Inferior parietal cortex (tissue), 1 donor: ENCODE results near the gene CFAP46.

Experiments
- DNase-seq: peaks from one replicate; pipeline ENCODE4 v3.0.0-alpha.2; 2016; ENCODE audit errors: extremely low spot score

Gene CFAP46

GRCh38 chr10:132865851-132866600 lies 76.3 kb downstream of the CFAP46 start:
- no peak for DNase-seq

GRCh38 chr10:132865171-132865631 lies 77.2 kb downstream of the CFAP46 start:
- DNase-seq = no peak

GRCh38 chr10:132862485-132863420 lies 79.6 kb downstream of the CFAP46 start:
- no peak for DNase-seq

- DNase-seq = no peak
Measured at GRCh38 chr10:132861884-132862461, 80.4 kb downstream of the CFAP46 start.

- no peak for DNase-seq
Measured at GRCh38 chr10:132861116-132861691, 81.2 kb downstream of the CFAP46 start.

GRCh38 chr10:132860532-132860931 lies 81.8 kb downstream of the CFAP46 start:
- DNase-seq = no peak

DNA sequence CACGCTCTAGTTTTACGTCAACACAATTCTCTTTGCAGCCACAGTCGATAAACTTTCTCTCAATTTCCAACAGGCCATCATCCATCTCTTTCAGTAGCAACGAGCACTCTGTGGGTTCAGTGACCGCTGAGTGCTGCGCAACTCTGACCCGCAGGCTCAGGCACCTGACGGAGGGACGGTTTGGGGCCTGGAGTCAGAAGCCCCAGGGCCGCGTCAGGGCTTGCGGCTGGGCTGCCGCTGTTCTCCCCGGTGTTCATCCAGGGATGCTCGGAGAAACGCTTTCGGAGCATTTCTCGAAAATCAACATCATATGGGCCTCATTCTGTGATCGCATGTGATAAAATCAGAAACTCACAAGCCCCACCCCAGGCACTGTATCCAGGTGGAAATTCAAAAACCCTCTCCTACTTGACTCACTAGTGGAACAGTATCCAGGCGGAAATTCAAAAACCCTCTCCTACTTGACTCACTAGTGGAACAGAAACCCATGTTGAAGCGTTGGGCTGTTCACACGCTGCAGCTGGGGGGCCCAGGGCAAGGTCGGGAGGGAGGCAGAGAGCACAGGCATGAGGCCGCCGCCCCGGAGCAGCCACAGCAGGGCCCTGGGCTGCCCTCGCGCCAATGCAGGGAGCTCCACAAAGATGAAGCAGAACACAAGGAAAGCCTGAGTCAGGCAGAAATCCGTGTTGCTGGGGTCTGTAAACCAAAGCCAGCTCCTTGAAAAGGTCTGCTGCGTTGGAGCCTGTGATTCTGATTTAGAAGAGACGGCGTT lies 83.1 kb downstream of the CFAP46 start:
- no peak for DNase-seq

GRCh38 chr10:132858121-132859081 lies 84.0 kb downstream of the CFAP46 start:
- DNase-seq = no peak

DNA sequence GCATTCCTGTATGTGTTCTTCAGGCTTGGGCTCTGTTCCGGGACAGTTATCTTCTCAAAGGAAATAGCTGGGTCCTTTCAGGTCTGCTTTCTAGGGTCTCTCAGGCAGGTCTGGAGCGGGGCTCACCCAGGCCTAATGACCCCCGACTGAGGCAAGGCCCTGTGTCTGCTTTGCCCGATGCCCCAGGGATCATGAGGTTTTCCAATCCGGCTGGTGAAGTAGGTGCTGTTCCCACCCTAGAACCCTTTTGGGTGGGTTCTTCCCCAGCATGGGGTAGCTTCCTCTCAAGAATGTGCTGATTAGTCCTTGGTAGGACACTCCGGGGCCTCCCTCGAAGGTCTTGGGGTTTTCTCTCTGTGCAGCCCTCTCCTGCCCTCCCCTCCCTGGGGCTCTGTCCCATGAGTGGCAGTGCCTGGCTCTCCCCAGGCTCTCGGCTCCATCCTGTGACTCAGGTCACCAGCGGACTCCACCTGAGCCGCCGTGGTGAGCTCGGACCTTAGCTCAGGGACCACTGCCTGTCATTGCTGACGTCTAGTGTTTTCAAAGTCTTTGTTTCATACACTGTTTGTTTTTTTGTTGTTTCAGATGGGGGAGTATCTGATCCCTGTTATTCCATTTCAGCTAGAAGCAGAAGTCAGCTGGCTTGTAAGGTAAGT lies 85.4 kb downstream of the CFAP46 start:
- DNase-seq = no peak

- DNase-seq = no peak
Measured at GRCh38 chr10:132855889-132856288, 86.5 kb downstream of the CFAP46 start.

DNA sequence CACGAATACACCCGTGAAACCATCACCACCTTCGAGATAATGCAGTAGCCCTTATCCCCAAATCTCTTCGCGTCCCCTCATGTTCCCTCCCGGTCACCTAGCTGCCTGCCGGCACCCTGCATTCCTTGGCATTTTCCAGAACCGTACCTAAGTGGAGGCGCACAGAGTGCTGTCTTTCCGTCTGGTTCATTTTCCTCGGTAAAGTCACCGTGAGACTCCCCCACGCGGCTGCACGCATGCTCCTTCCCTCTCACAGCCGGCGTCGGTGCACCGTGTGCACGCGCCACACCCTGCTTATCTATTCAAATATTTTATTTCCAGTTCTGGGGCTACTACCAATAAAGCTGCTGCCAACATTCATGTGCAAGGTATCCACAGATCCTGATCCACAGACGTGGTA lies 90.9 kb downstream of the CFAP46 start:
- no peak for DNase-seq

- no peak for DNase-seq
Measured at GRCh38 chr10:132850896-132851295, 91.5 kb downstream of the CFAP46 start.

DNA sequence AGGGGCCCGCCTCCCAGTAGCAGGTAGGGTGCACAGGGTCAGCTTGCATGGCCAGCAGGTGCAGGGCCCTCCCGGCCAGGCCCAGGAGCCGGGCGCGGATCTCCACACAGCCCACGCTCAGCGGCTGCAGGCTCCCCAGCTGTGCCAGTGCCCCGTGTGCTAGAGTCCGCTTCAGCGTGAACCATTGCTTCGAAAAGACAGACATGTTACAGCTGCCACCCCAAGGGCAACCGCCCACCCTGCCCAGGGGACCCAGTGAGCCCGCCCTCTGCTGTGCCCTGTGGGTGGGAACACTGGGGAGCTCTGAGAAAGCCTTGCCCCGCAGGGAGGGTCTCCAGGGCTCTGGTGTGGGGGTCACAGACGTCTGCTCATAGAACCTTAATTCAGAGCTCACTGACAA lies 92.1 kb downstream of the CFAP46 start:
- DNase-seq = no peak

GRCh38 chr10:132849546-132850031 lies 92.8 kb downstream of the CFAP46 start:
- no peak for DNase-seq

DNA sequence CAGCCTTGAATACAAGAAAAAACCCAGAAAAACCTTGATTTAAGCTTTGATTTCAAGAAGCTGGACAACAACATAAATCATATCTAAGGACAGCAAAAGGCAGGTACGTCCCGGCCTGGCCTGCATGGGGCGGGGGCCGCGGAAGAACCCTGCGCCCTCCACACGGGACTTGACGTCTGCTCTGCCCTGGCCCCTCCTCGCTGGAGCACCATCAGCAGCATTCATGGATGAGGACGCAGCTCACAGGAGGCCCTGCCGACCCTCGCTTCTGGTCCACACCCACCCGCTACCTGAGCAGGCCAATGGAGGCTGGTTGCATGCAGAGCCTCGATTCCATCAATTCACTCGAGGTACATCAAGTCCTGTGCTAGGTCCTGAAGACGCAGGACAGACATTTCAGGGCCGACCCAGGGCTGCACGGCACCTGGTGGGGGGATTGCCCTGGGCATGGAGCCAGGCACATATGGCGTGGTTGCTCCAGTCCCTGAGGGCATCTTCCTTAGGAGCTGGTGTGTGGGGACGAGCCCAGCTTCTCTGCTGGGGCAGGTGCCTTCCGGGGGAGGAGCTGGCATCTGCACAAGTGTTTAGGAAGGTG lies 93.3 kb downstream of the CFAP46 start:
- DNase-seq = no peak

DNA sequence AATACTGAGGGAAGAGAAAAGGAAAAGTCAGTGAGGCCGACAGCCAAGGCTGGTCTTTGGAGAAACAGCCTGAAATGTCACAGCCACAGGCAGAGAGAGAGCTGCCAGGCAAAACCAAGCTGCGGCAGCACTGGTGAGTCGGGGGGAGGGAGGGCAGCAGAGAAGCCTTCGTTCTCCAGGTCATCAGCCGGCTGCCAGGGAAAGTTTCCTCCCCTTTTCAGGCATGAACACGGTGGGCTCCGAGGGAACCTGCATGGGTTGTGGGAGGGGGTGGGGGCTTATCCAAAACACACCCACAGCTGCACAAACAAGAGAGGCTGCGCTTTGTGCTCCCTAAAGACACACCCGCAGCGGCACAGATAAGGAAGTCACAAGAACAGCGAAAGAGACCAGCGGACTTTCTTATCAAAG lies 94.1 kb downstream of the CFAP46 start:
- DNase-seq = no peak

- DNase-seq = no peak
Measured at GRCh38 chr10:132847856-132848255, 94.5 kb downstream of the CFAP46 start.

DNA sequence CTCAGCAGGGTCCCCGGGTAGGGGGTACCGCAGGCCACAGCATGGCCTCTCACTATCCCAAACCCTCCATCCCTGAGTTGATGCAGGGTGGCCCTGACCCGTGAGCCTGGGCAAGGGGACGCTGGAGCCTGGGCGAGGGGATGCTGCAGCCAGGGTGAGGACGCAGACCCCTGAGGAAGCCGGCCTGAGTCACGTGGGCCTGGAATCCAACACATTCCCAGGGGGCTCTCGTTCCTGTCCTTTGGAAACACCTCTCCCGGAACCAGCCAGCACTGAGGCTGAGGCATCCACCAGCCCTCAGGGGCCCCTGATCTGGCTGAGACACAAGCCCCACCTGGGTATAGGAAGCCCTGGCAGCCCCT lies 95.0 kb downstream of the CFAP46 start:
- DNase-seq = no peak
